Right atrium auricular region (tissue), 2 donors: ENCODE data around the gene ADGRD2. TPM values are rescaled to one million over a fixed set of nuclear protein-coding genes. Genes with fewer than 3 reads are reported as not detected.

Experiments used
- DNase-seq: peaks from one replicate; pipeline ENCODE4 v3.0.0-alpha.2; 2019; ENCODE audit warnings: low spot score
- H3K27ac ChIP-seq, 2 donors: fragments of 200-600 bp; sonication (generic); 1 replicate in 1 of 2; 2 replicates in 1 of 2; pipeline ENCODE4 v1.5.1; 2016 to 2019
- H3K27me3 ChIP-seq, 2 donors: fragments of 200-600 bp; sonication (generic); one replicate each; pipeline versions ENCODE4 v1.5.1 to v1.6.0; 2017 to 2019
- H3K36me3 ChIP-seq: fragments of 200-600 bp; sonication (generic); one replicate; pipeline ENCODE4 v1.5.1; 2016
- H3K4me1 ChIP-seq, 2 donors: fragments of 200-600 bp; sonication (generic); one replicate each; pipeline versions ENCODE4 v1.5.1 to v1.6.0; 2017 to 2019
- H3K4me3 ChIP-seq, 2 donors: fragments of 200-600 bp; sonication (generic); 1 replicate in 1 of 2; 2 replicates in 1 of 2; pipeline ENCODE4 v1.5.1; 2017 to 2019; ENCODE audit warnings: mild to moderate bottlenecking in 1 of 2, moderate library complexity in 1 of 2
- H3K9me3 ChIP-seq, 2 donors: fragments of 200-600 bp; sonication (generic); one replicate each; pipeline ENCODE4 v1.5.1; 2019
- CTCF ChIP-seq, 2 donors: fragments of 200-600 bp; sonication (generic); IDR thresholded peaks; one replicate each; pipeline ENCODE4 v1.5.1; 2019; ENCODE audit warnings: antibody characterized with exemption in 2 of 2
- total RNA-seq, 2 donors: library from RNA; depleted of rRNA; stranded (reverse); fragments of >200 nt; gene quantifications; one replicate each; pipeline ENCODE4 v1.1.0, GENCODE V29; 2016

Gene ADGRD2
- total RNA-seq, 2 donors from 2014 or later, result not detected

- peaks cover 0 to 18% of the 10 kb centered on the region in 2 donors for H3K27me3 ChIP-seq
- no peak for TF ChIP-seq CTCF (IDR thresholded peaks at IDR 0.05)
Measured at GRCh38 chr9:124452326-124452725, 2.1 kb downstream of the ADGRD2 start.

GRCh38 chr9:124452841-124453585 is 2.8 kb downstream of the ADGRD2 start:
- H3K4me3 ChIP-seq, result peak overlapping the region in 1 of 2 donors; percentile 19
- no peaks in the 10 kb centered on the region for H3K36me3 ChIP-seq
- TF ChIP-seq CTCF (IDR thresholded peaks at IDR 0.05), result no peak
- peaks cover 0 to 18% of the 10 kb centered on the region in 2 donors for H3K27me3 ChIP-seq
- no peak overlapping the region for H3K27ac ChIP-seq
- peaks cover 0 to 20% of the 10 kb centered on the region in 2 donors for H3K4me1 ChIP-seq
- DNase-seq, result no peak
- no peaks in the 10 kb centered on the region for H3K9me3 ChIP-seq

More at GRCh38 chr9:124452326-124452725, 2.1 kb downstream of the ADGRD2 start:
- H3K4me1 ChIP-seq, result peaks cover 0 to 23% of the 10 kb centered on the region in 2 donors
- H3K36me3 ChIP-seq, result no peaks in the 10 kb centered on the region
- H3K9me3 ChIP-seq, result no peaks in the 10 kb centered on the region
- DNase-seq, result no peak
- H3K4me3 ChIP-seq, result no peak overlapping the region
- H3K27ac ChIP-seq, result no peak overlapping the region

GRCh38 chr9:124453586-124454191 is 3.4 kb downstream of the ADGRD2 start:
- H3K27ac ChIP-seq, result no peak overlapping the region
- H3K27me3 ChIP-seq, result peaks cover 0 to 18% of the 10 kb centered on the region in 2 donors
- DNase-seq, result no peak
- peaks cover 0 to 20% of the 10 kb centered on the region in 2 donors for H3K4me1 ChIP-seq
- no peaks in the 10 kb centered on the region for H3K36me3 ChIP-seq
- no peaks in the 10 kb centered on the region for H3K9me3 ChIP-seq
- TF ChIP-seq CTCF (IDR thresholded peaks at IDR 0.05), result no peak
- peak overlapping the region in 1 of 2 donors; percentile 19 for H3K4me3 ChIP-seq

GRCh38 chr9:124454296-124454695 is 4.0 kb downstream of the ADGRD2 start:
- Histone ChIP-seq H3K27ac (no peak overlapping the region), H3K27me3 (peaks cover 0 to 18% of the 10 kb centered on the region in 2 donors), H3K4me3 (no peak overlapping the region), H3K36me3 (no peaks in the 10 kb centered on the region), H3K9me3 (no peaks in the 10 kb centered on the region), H3K4me1 (peaks cover 0 to 20% of the 10 kb centered on the region in 2 donors)
- no peak for DNase-seq
- TF ChIP-seq CTCF (IDR thresholded peaks at IDR 0.05), result no peak

- no peak for DNase-seq
- TF ChIP-seq CTCF (IDR thresholded peaks at IDR 0.05), result no peak
- Histone ChIP-seq H3K36me3 (no peaks in the 10 kb centered on the region), H3K4me3 (no peak overlapping the region), H3K27ac (no peak overlapping the region), H3K4me1 (peaks cover 0 to 20% of the 10 kb centered on the region in 2 donors), H3K27me3 (peaks cover 0 to 18% of the 10 kb centered on the region in 2 donors), H3K9me3 (no peaks in the 10 kb centered on the region)
Measured at GRCh38 chr9:124454791-124455443, 4.7 kb downstream of the ADGRD2 start.
